H1 (cell line): ENCODE measurements around the gene CUEDC1.

ENCODE experiments used
- BACH1 ChIP-seq: IDR thresholded peaks from 2 replicates; pipeline ENCODE4 v1.6.1; 2012; ENCODE audit warnings: low read length, improper control_type of control experiment
- BCL11A ChIP-seq, 2 experiments: IDR thresholded peaks; one replicate each; pipeline ENCODE4 v1.6.1; 2011; ENCODE audit warnings: low read depth in 2 of 2, low read length in 2 of 2, mild to moderate bottlenecking in 2 of 2
- CHD1 ChIP-seq: IDR thresholded peaks from 2 replicates; pipeline ENCODE4 v1.6.1; 2012; ENCODE audit warnings: low read depth, low read length, improper control_type of control experiment
- EGR1 ChIP-seq: IDR thresholded peaks from 2 replicates; pipeline ENCODE4 v1.6.1; 2011; ENCODE audit warnings: low read depth, low read length, borderline replicate concordance
- EZH2 ChIP-seq: fragments of 200-600 bp; sonication (generic); IDR thresholded peaks from 2 replicates; pipeline ENCODE4 v1.7.1; 2012; ENCODE audit warnings: low read depth, mild to moderate bottlenecking, moderate library complexity, low read length, inconsistent platforms; ENCODE audit not compliant: severe bottlenecking
- JUN ChIP-seq: IDR thresholded peaks from 2 replicates; pipeline ENCODE4 v1.6.1; 2011; ENCODE audit warnings: low read depth, mild to moderate bottlenecking, improper control_type of control experiment, low read length
- MAFK ChIP-seq: IDR thresholded peaks from 2 replicates; pipeline ENCODE4 v1.6.1; 2012; ENCODE audit warnings: low read depth, mild to moderate bottlenecking, improper control_type of control experiment, low read length
- SIRT6 ChIP-seq: IDR thresholded peaks from one replicate; pipeline ENCODE4 v1.7.1; 2012; ENCODE audit warnings: low read length, inconsistent platforms
- TEAD4 ChIP-seq: IDR thresholded peaks from 2 replicates; pipeline ENCODE4 v1.6.1; 2012; ENCODE audit warnings: low read depth, low read length, inconsistent platforms, mixed read lengths
- TF ChIP-seq, protein P1 (sequence below), 3 experiments: IDR thresholded peaks; 1 replicate in 2 of 3; 2 replicates in 1 of 3; pipeline versions ENCODE4 v1.5.1 to v1.6.1; 2011; ENCODE audit warnings: low read length in 3 of 3, mild to moderate bottlenecking in 3 of 3, inconsistent platforms in 2 of 3, low read depth in 1 of 3, moderate library complexity in 1 of 3; ENCODE audit not compliant: insufficient read depth in 1 of 3; ENCODE audit errors: control extremely low read depth in 1 of 3
- TF ChIP-seq, protein P2 (sequence below): fragments of 300-600 bp; sonication (generic); IDR thresholded peaks from 2 replicates; pipeline ENCODE4 v1.7.1; 2012; ENCODE audit warnings: low read length, moderate library complexity, mild to moderate bottlenecking, inconsistent platforms; ENCODE audit not compliant: insufficient replicate concordance

DNA sequence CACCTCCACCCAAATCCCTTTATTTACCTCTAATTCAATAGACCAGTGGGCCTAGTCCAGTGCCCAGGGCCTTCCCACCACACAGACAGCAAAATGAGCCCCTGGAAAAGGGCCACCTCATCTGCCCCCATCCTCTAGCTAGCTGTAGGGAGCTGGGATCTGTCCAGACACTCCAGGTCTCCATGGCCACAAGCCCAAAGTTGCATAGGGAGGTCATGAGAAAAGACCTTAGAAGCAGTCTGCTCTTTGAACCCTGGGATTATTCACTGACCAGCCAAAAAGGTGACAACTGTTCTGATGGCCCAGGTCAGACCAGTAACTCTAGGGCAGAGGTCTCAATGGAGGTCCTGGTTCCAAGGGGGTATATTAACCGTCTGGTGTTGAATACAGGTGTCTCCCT is 2.0 kb downstream of the CUEDC1 start:
- TF ChIP-seq SIRT6 (no peak), BACH1 (no peak), EGR1 (no peak), JUN (no peak), MAFK (no peak), CHD1 (no peak), BCL11A (IDR thresholded peaks at IDR 0.05; ENCODE audit: low read depth in 2 of 2, low read length in 2 of 2) (no peak), EZH2 (no peak), TEAD4 (no peak)
- TF ChIP-seq, protein P1, sequence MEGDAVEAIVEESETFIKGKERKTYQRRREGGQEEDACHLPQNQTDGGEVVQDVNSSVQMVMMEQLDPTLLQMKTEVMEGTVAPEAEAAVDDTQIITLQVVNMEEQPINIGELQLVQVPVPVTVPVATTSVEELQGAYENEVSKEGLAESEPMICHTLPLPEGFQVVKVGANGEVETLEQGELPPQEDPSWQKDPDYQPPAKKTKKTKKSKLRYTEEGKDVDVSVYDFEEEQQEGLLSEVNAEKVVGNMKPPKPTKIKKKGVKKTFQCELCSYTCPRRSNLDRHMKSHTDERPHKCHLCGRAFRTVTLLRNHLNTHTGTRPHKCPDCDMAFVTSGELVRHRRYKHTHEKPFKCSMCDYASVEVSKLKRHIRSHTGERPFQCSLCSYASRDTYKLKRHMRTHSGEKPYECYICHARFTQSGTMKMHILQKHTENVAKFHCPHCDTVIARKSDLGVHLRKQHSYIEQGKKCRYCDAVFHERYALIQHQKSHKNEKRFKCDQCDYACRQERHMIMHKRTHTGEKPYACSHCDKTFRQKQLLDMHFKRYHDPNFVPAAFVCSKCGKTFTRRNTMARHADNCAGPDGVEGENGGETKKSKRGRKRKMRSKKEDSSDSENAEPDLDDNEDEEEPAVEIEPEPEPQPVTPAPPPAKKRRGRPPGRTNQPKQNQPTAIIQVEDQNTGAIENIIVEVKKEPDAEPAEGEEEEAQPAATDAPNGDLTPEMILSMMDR (IDR thresholded peaks at IDR 0.05; ENCODE audit: control extremely low read depth in 1 of 3, insufficient read depth in 1 of 3, low read depth in 1 of 3, low read length in 3 of 3) = no peak
- TF ChIP-seq, protein P2, sequence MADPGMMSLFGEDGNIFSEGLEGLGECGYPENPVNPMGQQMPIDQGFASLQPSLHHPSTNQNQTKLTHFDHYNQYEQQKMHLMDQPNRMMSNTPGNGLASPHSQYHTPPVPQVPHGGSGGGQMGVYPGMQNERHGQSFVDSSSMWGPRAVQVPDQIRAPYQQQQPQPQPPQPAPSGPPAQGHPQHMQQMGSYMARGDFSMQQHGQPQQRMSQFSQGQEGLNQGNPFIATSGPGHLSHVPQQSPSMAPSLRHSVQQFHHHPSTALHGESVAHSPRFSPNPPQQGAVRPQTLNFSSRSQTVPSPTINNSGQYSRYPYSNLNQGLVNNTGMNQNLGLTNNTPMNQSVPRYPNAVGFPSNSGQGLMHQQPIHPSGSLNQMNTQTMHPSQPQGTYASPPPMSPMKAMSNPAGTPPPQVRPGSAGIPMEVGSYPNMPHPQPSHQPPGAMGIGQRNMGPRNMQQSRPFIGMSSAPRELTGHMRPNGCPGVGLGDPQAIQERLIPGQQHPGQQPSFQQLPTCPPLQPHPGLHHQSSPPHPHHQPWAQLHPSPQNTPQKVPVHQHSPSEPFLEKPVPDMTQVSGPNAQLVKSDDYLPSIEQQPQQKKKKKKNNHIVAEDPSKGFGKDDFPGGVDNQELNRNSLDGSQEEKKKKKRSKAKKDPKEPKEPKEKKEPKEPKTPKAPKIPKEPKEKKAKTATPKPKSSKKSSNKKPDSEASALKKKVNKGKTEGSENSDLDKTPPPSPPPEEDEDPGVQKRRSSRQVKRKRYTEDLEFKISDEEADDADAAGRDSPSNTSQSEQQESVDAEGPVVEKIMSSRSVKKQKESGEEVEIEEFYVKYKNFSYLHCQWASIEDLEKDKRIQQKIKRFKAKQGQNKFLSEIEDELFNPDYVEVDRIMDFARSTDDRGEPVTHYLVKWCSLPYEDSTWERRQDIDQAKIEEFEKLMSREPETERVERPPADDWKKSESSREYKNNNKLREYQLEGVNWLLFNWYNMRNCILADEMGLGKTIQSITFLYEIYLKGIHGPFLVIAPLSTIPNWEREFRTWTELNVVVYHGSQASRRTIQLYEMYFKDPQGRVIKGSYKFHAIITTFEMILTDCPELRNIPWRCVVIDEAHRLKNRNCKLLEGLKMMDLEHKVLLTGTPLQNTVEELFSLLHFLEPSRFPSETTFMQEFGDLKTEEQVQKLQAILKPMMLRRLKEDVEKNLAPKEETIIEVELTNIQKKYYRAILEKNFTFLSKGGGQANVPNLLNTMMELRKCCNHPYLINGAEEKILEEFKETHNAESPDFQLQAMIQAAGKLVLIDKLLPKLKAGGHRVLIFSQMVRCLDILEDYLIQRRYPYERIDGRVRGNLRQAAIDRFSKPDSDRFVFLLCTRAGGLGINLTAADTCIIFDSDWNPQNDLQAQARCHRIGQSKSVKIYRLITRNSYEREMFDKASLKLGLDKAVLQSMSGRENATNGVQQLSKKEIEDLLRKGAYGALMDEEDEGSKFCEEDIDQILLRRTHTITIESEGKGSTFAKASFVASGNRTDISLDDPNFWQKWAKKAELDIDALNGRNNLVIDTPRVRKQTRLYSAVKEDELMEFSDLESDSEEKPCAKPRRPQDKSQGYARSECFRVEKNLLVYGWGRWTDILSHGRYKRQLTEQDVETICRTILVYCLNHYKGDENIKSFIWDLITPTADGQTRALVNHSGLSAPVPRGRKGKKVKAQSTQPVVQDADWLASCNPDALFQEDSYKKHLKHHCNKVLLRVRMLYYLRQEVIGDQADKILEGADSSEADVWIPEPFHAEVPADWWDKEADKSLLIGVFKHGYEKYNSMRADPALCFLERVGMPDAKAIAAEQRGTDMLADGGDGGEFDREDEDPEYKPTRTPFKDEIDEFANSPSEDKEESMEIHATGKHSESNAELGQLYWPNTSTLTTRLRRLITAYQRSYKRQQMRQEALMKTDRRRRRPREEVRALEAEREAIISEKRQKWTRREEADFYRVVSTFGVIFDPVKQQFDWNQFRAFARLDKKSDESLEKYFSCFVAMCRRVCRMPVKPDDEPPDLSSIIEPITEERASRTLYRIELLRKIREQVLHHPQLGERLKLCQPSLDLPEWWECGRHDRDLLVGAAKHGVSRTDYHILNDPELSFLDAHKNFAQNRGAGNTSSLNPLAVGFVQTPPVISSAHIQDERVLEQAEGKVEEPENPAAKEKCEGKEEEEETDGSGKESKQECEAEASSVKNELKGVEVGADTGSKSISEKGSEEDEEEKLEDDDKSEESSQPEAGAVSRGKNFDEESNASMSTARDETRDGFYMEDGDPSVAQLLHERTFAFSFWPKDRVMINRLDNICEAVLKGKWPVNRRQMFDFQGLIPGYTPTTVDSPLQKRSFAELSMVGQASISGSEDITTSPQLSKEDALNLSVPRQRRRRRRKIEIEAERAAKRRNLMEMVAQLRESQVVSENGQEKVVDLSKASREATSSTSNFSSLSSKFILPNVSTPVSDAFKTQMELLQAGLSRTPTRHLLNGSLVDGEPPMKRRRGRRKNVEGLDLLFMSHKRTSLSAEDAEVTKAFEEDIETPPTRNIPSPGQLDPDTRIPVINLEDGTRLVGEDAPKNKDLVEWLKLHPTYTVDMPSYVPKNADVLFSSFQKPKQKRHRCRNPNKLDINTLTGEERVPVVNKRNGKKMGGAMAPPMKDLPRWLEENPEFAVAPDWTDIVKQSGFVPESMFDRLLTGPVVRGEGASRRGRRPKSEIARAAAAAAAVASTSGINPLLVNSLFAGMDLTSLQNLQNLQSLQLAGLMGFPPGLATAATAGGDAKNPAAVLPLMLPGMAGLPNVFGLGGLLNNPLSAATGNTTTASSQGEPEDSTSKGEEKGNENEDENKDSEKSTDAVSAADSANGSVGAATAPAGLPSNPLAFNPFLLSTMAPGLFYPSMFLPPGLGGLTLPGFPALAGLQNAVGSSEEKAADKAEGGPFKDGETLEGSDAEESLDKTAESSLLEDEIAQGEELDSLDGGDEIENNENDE = no peak
